ENCODE results near the gene ITPK1.

The ITPK1 gene

GRCh38 chr14:92985521-92985920 lies 130.2 kb downstream of the ITPK1 start:
- DNase-seq: no peak

GRCh38 chr14:92984896-92985295 lies 130.8 kb downstream of the ITPK1 start:
- no peak for DNase-seq

GRCh38 chr14:92984082-92984788 lies 131.5 kb downstream of the ITPK1 start:
- DNase-seq: no peak

- no peak for DNase-seq
Measured at GRCh38 chr14:92982956-92983355, 132.8 kb downstream of the ITPK1 start.

- no peak for DNase-seq
Measured at GRCh38 chr14:92981726-92982125, 134.0 kb downstream of the ITPK1 start.

GRCh38 chr14:92980866-92981265 lies 134.9 kb downstream of the ITPK1 start:
- DNase-seq: no peak

- DNase-seq: peak; percentile 75 to 78
Measured at GRCh38 chr14:92978229-92979021, 137.3 kb downstream of the ITPK1 start.

- no peak for DNase-seq
Measured at GRCh38 chr14:92976268-92976667, 139.5 kb downstream of the ITPK1 start.

- DNase-seq: peak in 1 of 2 donors; percentile 57
Measured at GRCh38 chr14:92974541-92975345, 141.0 kb downstream of the ITPK1 start.

- no peak for DNase-seq
Measured at GRCh38 chr14:92973798-92974372, 141.8 kb downstream of the ITPK1 start.

GRCh38 chr14:92973261-92973797 lies 142.4 kb downstream of the ITPK1 start:
- DNase-seq: peak; percentile 70 to 77

- DNase-seq: no peak
Measured at GRCh38 chr14:92971601-92972180, 144.0 kb downstream of the ITPK1 start.

- DNase-seq: no peak
Measured at GRCh38 chr14:92970271-92970670, 145.5 kb downstream of the ITPK1 start.

- DNase-seq: no peak
Measured at GRCh38 chr14:92969871-92970270, 145.9 kb downstream of the ITPK1 start.

GRCh38 chr14:92969430-92969829 lies 146.3 kb downstream of the ITPK1 start:
- DNase-seq: no peak

- peak; percentile 13 to 17 for DNase-seq
Measured at GRCh38 chr14:92968291-92969020, 147.3 kb downstream of the ITPK1 start.

GRCh38 chr14:92967346-92967926 lies 148.3 kb downstream of the ITPK1 start:
- DNase-seq: no peak

GRCh38 chr14:92965281-92965680 lies 150.4 kb downstream of the ITPK1 start:
- DNase-seq: peak in 1 of 2 donors; percentile 28

- no peak for DNase-seq
Measured at GRCh38 chr14:92964124-92965109, 151.3 kb downstream of the ITPK1 start.

Measured in inflammatory macrophage treated with lipopolysaccharide for 1 hour (primary cell).